Stimulated activated naive CD8-positive, alpha-beta T cell treated with anti-CD3 and anti-CD28 coated beads, Interleukin-15, amount 100 ng/mL, for 72 hours (primary cell): Measurements from ENCODE around the gene TMC6.

Experiments
- ATAC-seq: fragments of 150-1000 bp; cut with Tn5 transposase; 2 replicates; pipeline ENCODE4 v1.10.0; 2021; ENCODE audit warnings: mild to moderate bottlenecking, moderate library complexity
- DNase-seq, 2 donors: peaks; one replicate each; pipeline ENCODE4 v3.0.0; 2021 to 2022
- H3K27ac Mint-ChIP-seq, 2 donors: one replicate each; pipeline ENCODE4 v1.8.0; 2022; ENCODE audit warnings: mild to moderate bottlenecking in 2 of 2, mixed read lengths in 2 of 2, moderate library complexity in 2 of 2
- H3K27me3 Mint-ChIP-seq: one replicate; pipeline ENCODE4 v1.8.0; 2022; ENCODE audit warnings: mixed read lengths
- H3K4me1 Mint-ChIP-seq: one replicate; pipeline ENCODE4 v1.8.0; 2022; ENCODE audit warnings: mild to moderate bottlenecking, mixed read lengths
- H3K4me3 Mint-ChIP-seq, 2 donors: one replicate each; pipeline ENCODE4 v1.8.0; 2022; ENCODE audit warnings: mild to moderate bottlenecking in 2 of 2, mixed read lengths in 2 of 2, moderate library complexity in 1 of 2
- H3K9me3 Mint-ChIP-seq, 2 donors: one replicate each; pipeline ENCODE4 v1.8.0; 2022; ENCODE audit warnings: mixed read lengths in 2 of 2

The TMC6 gene

GRCh38 chr17:78131172-78132083 is 2.9 kb upstream of the TMC6 start:
- Mint-ChIP-seq H3K4me1 (peaks cover 78% of the 10 kb centered on the region), H3K4me3 (peak overlapping the region; percentile 90 to 100), H3K27ac (peak overlapping the region; percentile 93 to 98), H3K27me3 (no peaks in the 10 kb centered on the region), H3K9me3 (no peaks in the 10 kb centered on the region)
- DNase-seq, result peak; percentile 69
- ATAC-seq, result peak; percentile 26

GRCh38 chr17:78130437-78131101 is 2.0 kb upstream of the TMC6 start, which contains the start of gene TMC8:
TSS of gene TMC8 (plus strand) at chr17:78130771. CDS start at chr17:78131589, 818 bp downstream.
- Mint-ChIP-seq H3K27me3 (no peaks in the 10 kb centered on the region), H3K4me1 (peaks cover 78% of the 10 kb centered on the region), H3K9me3 (no peaks in the 10 kb centered on the region), H3K27ac (peak within 1 kb of the TSS; percentile 93 to 98), H3K4me3 (peak within 1 kb of the TSS; percentile 90 to 100)
- peak; percentile 80 to 88 for DNase-seq
- ATAC-seq, result peak; percentile 66

- DNase-seq (no peak), ATAC-seq (no peak)
- Mint-ChIP-seq H3K4me3 (peak overlapping the region; percentile 90 to 100), H3K27me3 (no peaks in the 10 kb centered on the region), H3K27ac (peak overlapping the region in 1 of 2 donors; percentile 35), H3K9me3 (no peaks in the 10 kb centered on the region), H3K4me1 (peaks cover 78% of the 10 kb centered on the region)
Measured at GRCh38 chr17:78130090-78130436, 1.5 kb upstream of the TMC6 start.

GRCh38 chr17:78129351-78130089 is 965 bp upstream of the TMC6 start:
- peak overlapping the region; percentile 72 to 97 for H3K27ac Mint-ChIP-seq
- peak overlapping the region; percentile 90 to 100 for H3K4me3 Mint-ChIP-seq
- peak in 1 of 2 donors; percentile 67 for DNase-seq
- no peaks in the 10 kb centered on the region for H3K9me3 Mint-ChIP-seq
- peak; percentile 3 for ATAC-seq
- peaks cover 78% of the 10 kb centered on the region for H3K4me1 Mint-ChIP-seq
- H3K27me3 Mint-ChIP-seq, result no peaks in the 10 kb centered on the region

GRCh38 chr17:78127888-78128550 is 536 bp downstream of the TMC6 start:
- ATAC-seq (no peak), DNase-seq (peak in 1 of 2 donors; percentile 43)
- Mint-ChIP-seq H3K27ac (peak overlapping the region; percentile 86 to 91), H3K4me3 (peak overlapping the region; percentile 92 to 96), H3K9me3 (no peaks in the 10 kb centered on the region), H3K4me1 (peaks cover 78% of the 10 kb centered on the region), H3K27me3 (no peaks in the 10 kb centered on the region)

GRCh38 chr17:78127239-78127887 is 1.2 kb downstream of the TMC6 start:
- Mint-ChIP-seq H3K4me1 (peaks cover 78% of the 10 kb centered on the region), H3K27ac (peak overlapping the region; percentile 86 to 91), H3K4me3 (peak overlapping the region; percentile 92 to 96), H3K9me3 (no peaks in the 10 kb centered on the region), H3K27me3 (no peaks in the 10 kb centered on the region)
- ATAC-seq, result peak; percentile 41
- DNase-seq, result peak; percentile 59 to 78

GRCh38 chr17:78126895-78127238 is 1.7 kb downstream of the TMC6 start:
- no peaks in the 10 kb centered on the region for H3K9me3 Mint-ChIP-seq
- DNase-seq, result no peak
- no peak for ATAC-seq
- peak overlapping the region; percentile 92 to 96 for H3K4me3 Mint-ChIP-seq
- H3K27ac Mint-ChIP-seq, result peak overlapping the region in 1 of 2 donors; percentile 81
- H3K4me1 Mint-ChIP-seq, result peaks cover 81% of the 10 kb centered on the region
- H3K27me3 Mint-ChIP-seq, result no peaks in the 10 kb centered on the region

GRCh38 chr17:78125976-78126894 is 2.3 kb downstream of the TMC6 start:
- no peak for DNase-seq
- Mint-ChIP-seq H3K27ac (peak overlapping the region; percentile 33 to 48), H3K4me3 (peak overlapping the region; percentile 92 to 96)

GRCh38 chr17:78125138-78125913 is 3.2 kb downstream of the TMC6 start:
- peak overlapping the region in 1 of 2 donors; percentile 48 for H3K27ac Mint-ChIP-seq
- no peaks in the 10 kb centered on the region for H3K9me3 Mint-ChIP-seq
- H3K4me1 Mint-ChIP-seq, result peaks cover 90% of the 10 kb centered on the region

More at GRCh38 chr17:78125976-78126894, 2.3 kb downstream of the TMC6 start:
- H3K27me3 Mint-ChIP-seq, result no peaks in the 10 kb centered on the region
- no peak for ATAC-seq
- no peaks in the 10 kb centered on the region for H3K9me3 Mint-ChIP-seq
- peaks cover 87% of the 10 kb centered on the region for H3K4me1 Mint-ChIP-seq

GRCh38 chr17:78124836-78125137 is 3.8 kb downstream of the TMC6 start:
- DNase-seq, result no peak
- no peak for ATAC-seq
- Mint-ChIP-seq H3K4me1 (peaks cover 88% of the 10 kb centered on the region), H3K9me3 (no peaks in the 10 kb centered on the region), H3K4me3 (peak overlapping the region; percentile 92 to 96), H3K27ac (no peak overlapping the region), H3K27me3 (no peaks in the 10 kb centered on the region)

More at GRCh38 chr17:78125138-78125913, 3.2 kb downstream of the TMC6 start:
- H3K4me3 Mint-ChIP-seq, result peak overlapping the region; percentile 92 to 96
- ATAC-seq (no peak), DNase-seq (peak in 1 of 2 donors; percentile 42)
- no peaks in the 10 kb centered on the region for H3K27me3 Mint-ChIP-seq

- Mint-ChIP-seq H3K4me3 (peak overlapping the region; percentile 57 to 96), H3K27ac (peak overlapping the region in 1 of 2 donors; percentile 7), H3K9me3 (no peaks in the 10 kb centered on the region), H3K27me3 (no peaks in the 10 kb centered on the region), H3K4me1 (peaks cover 86% of the 10 kb centered on the region)
- DNase-seq (peak in 1 of 2 donors; percentile 27), ATAC-seq (no peak)
Measured at GRCh38 chr17:78124081-78124835, 4.3 kb downstream of the TMC6 start.

GRCh38 chr17:78123258-78123929 is 5.2 kb downstream of the TMC6 start:
- ATAC-seq, result no peak
- Mint-ChIP-seq H3K9me3 (no peaks in the 10 kb centered on the region), H3K4me1 (peaks cover 87% of the 10 kb centered on the region), H3K27ac (peak overlapping the region; percentile 7 to 60), H3K4me3 (peak overlapping the region; percentile 89 to 96), H3K27me3 (no peaks in the 10 kb centered on the region)
- DNase-seq, result no peak
